Esophagus muscularis mucosa (tissue), 4 donors: Measurements from ENCODE around the gene CLIC1. TPM values are rescaled to one million over a fixed set of nuclear protein-coding genes. Genes with fewer than 3 reads are reported as not detected.

Source experiments
- DNase-seq: peaks from one replicate; pipeline ENCODE4 v3.0.0-alpha.2; 2017; ENCODE audit errors: extremely low spot score
- H3K27ac ChIP-seq, 4 donors: fragments of 200-600 bp; sonication (generic); replicated peaks in 1 of 4; 1 replicate in 3 of 4; 2 replicates in 1 of 4; pipeline ENCODE4 v1.5.1; 2016 to 2019; ENCODE audit warnings: mild to moderate bottlenecking in 1 of 4
- H3K27me3 ChIP-seq, 4 donors: fragments of 200-600 bp; sonication (generic); one replicate each; pipeline versions ENCODE4 v1.5.1 to v1.6.0; 2016 to 2019
- H3K36me3 ChIP-seq, 4 donors: fragments of 200-600 bp; sonication (generic); one replicate each; pipeline ENCODE4 v1.5.1; 2016 to 2019
- H3K4me1 ChIP-seq, 4 donors: fragments of 200-600 bp; sonication (generic); one replicate each; pipeline ENCODE4 v1.5.1; 2016 to 2019
- H3K4me3 ChIP-seq, 4 donors: fragments of 200-600 bp; sonication (generic); 1 replicate in 2 of 4; 2 replicates in 2 of 4; pipeline ENCODE4 v1.5.1; 2016 to 2019; ENCODE audit warnings: mild to moderate bottlenecking in 4 of 4, moderate library complexity in 1 of 4
- H3K9me3 ChIP-seq, 4 donors: fragments of 200-600 bp; sonication (generic); 1 replicate in 3 of 4; 2 replicates in 1 of 4; pipeline ENCODE4 v1.5.1; 2016 to 2019
- CTCF ChIP-seq, 3 experiments: fragments of 200-600 bp in 2 of 3; fragments of 450-650 bp in 1 of 3; sonication (generic) in 2 of 3; IDR thresholded peaks; one replicate each; pipeline ENCODE4 v1.5.1; 2017 to 2019; ENCODE audit warnings: antibody characterized with exemption in 3 of 3, mild to moderate bottlenecking in 2 of 3, moderate library complexity in 1 of 3
- EP300 ChIP-seq: sonication (generic); formaldehyde crosslinking; IDR thresholded peaks from one replicate; pipeline ENCODE4 v1.6.1; 2017; ENCODE audit warnings: antibody characterized with exemption
- POLR2A ChIP-seq: fragments of 450-650 bp; IDR thresholded peaks from one replicate; pipeline ENCODE4 v1.6.1; 2017; ENCODE audit warnings: antibody characterized with exemption, moderate library complexity, mild to moderate bottlenecking, low read depth
- POLR2AphosphoS5 ChIP-seq, 2 donors: sonication (generic); formaldehyde crosslinking; IDR thresholded peaks; one replicate each; pipeline ENCODE4 v1.6.1; 2017; ENCODE audit warnings: antibody characterized with exemption in 2 of 2
- WGBS: methylation state at CpG from one replicate; pipeline ENCODE4 v1.1.5; 2018; 5-methylcytosine and 5-hydroxymethylcytosine counted together
- intact Hi-C: fragments of 100-400 bp; cut with DNase I; formaldehyde crosslinking; loops from one replicate; pipeline ENCODE4 v1.15.1; 2023
- total RNA-seq, 4 donors: library from RNA; depleted of rRNA; stranded (reverse); fragments of >200 nt; gene quantifications; one replicate each; pipeline versions ENCODE4 v1.1.0 to v1.2.1, GENCODE V29; 2016

CLIC1 gene
- total RNA-seq, 4 donors from 2014 or later, result 208 to 379 (median 290) TPM

GRCh38 chr6:31775633-31776484, 39.5 kb upstream of the CLIC1 start:
- Histone ChIP-seq H3K36me3 (peaks cover 21 to 32% (median 26%) of the 10 kb centered on the region in 4 donors), H3K9me3 (no peaks in the 10 kb centered on the region), H3K4me1 (peaks cover 12 to 22% (median 16%) of the 10 kb centered on the region in 4 donors), H3K4me3 (no peak overlapping the region), H3K27ac (no peak overlapping the region), H3K27me3 (no peaks in the 10 kb centered on the region)
- 91% methylated on average over 26 of the region's 32 CpGs for WGBS
- intact Hi-C loops, result no loop called here
- TF ChIP-seq POLR2AphosphoS5 (IDR thresholded peaks at IDR 0.05), result no peak
- no peak for TF ChIP-seq CTCF (IDR thresholded peaks at IDR 0.05)
- TF ChIP-seq POLR2A, result no peak
- TF ChIP-seq EP300, result no peak
- DNase-seq, result no peak

GRCh38 chr6:31775184-31775583, 38.9 kb upstream of the CLIC1 start:
- Histone ChIP-seq H3K27me3 (no peaks in the 10 kb centered on the region), H3K9me3 (no peaks in the 10 kb centered on the region), H3K27ac (no peak overlapping the region), H3K4me1 (peaks cover 12 to 22% (median 16%) of the 10 kb centered on the region in 4 donors), H3K36me3 (peaks cover 16 to 25% (median 20%) of the 10 kb centered on the region in 4 donors), H3K4me3 (no peak overlapping the region)
- TF ChIP-seq POLR2AphosphoS5 (IDR thresholded peaks at IDR 0.05), result no peak
- TF ChIP-seq EP300, result no peak
- TF ChIP-seq POLR2A, result no peak
- TF ChIP-seq CTCF (IDR thresholded peaks at IDR 0.05), result no peak
- WGBS, result 85% methylated on average over 4 of the region's 4 CpGs
- intact Hi-C loops, result no loop called here
- no peak for DNase-seq

- no peak for TF ChIP-seq POLR2A
- no peak for TF ChIP-seq CTCF (IDR thresholded peaks at IDR 0.05)
- TF ChIP-seq POLR2AphosphoS5 (IDR thresholded peaks at IDR 0.05), result no peak
- no peak for TF ChIP-seq EP300
- no peak overlapping the region for H3K4me3 ChIP-seq
- H3K4me1 ChIP-seq, result peaks cover 5 to 22% (median 11%) of the 10 kb centered on the region in 4 donors
- H3K36me3 ChIP-seq, result no peaks in the 10 kb centered on the region
- WGBS, result 65% methylated on average over 4 of the region's 4 CpGs
- H3K9me3 ChIP-seq, result no peaks in the 10 kb centered on the region
- intact Hi-C loops, result loop anchor here (5.0 kb wide), 1 partner anchor 60 kb away; no protein-coding TSS in a partner anchor
- no peak for DNase-seq
- no peaks in the 10 kb centered on the region for H3K27me3 ChIP-seq
- no peak overlapping the region for H3K27ac ChIP-seq
Measured at GRCh38 chr6:31771992-31772358, 35.6 kb upstream of the CLIC1 start.

GRCh38 chr6:31770860-31771259, 34.5 kb upstream of the CLIC1 start:
- intact Hi-C loops, result loop anchor here (5.0 kb wide), 1 partner anchor 61 kb away; no protein-coding TSS in a partner anchor
- no peaks in the 10 kb centered on the region for H3K36me3 ChIP-seq
- peaks cover 0 to 22% (median 14%) of the 10 kb centered on the region in 4 donors for H3K4me1 ChIP-seq
- TF ChIP-seq EP300 (no peak), POLR2AphosphoS5 (IDR thresholded peaks at IDR 0.05) (no peak), CTCF (IDR thresholded peaks at IDR 0.05) (no peak)
- no peak overlapping the region for H3K27ac ChIP-seq
- H3K27me3 ChIP-seq, result peaks cover 0 to 3% (median 0%) of the 10 kb centered on the region in 4 donors
- no peaks in the 10 kb centered on the region for H3K9me3 ChIP-seq
- WGBS, result 93% methylated on average over 2 of the region's 2 CpGs
- no peak for DNase-seq
- H3K4me3 ChIP-seq, result no peak overlapping the region
